Spinal cord (tissue), 10 donors: ENCODE measurements around the gene GSK3B. TPM values are rescaled to one million over a fixed set of nuclear protein-coding genes. Genes with fewer than 3 reads are reported as not detected.

Experiments
- DNase-seq, 6 donors: peaks; one replicate each; pipeline versions ENCODE4 v3.0.0 to v3.0.0-alpha.2; 2013 to 2015; ENCODE audit warnings: low spot score in 6 of 6, low read depth in 4 of 6
- H3K27ac ChIP-seq: one replicate; pipeline ENCODE4 v1.5.1; 2013; ENCODE audit warnings: low read depth, low read length, control low read depth
- H3K27me3 ChIP-seq: one replicate; pipeline ENCODE4 v1.6.1; 2013; ENCODE audit warnings: low read length; ENCODE audit not compliant: control insufficient read depth, insufficient read depth
- H3K36me3 ChIP-seq: one replicate; pipeline ENCODE4 v1.6.1; 2013; ENCODE audit warnings: low read length; ENCODE audit not compliant: control insufficient read depth, insufficient read depth
- H3K4me1 ChIP-seq: one replicate; pipeline ENCODE4 v1.6.1; 2013; ENCODE audit warnings: low read length; ENCODE audit not compliant: control insufficient read depth, insufficient read depth
- H3K4me3 ChIP-seq: one replicate; pipeline ENCODE4 v1.5.1; 2013; ENCODE audit warnings: low read depth, low read length, control low read depth
- H3K9me3 ChIP-seq: one replicate; pipeline ENCODE4 v1.6.1; 2013; ENCODE audit warnings: low read length; ENCODE audit not compliant: control insufficient read depth, insufficient read depth
- WGBS: methylation state at CpG from one replicate; pipeline ENCODE4 v1.1.5; 2013; ENCODE audit warnings: missing lambda C conversion rate; ENCODE audit not compliant: insufficient coverage; 5-methylcytosine and 5-hydroxymethylcytosine counted together
- polyA plus RNA-seq, 2 donors: library from polyadenylated mRNA; unstranded; fragments of 120-200 nt; gene quantifications; one replicate each; pipeline ENCODE4 v1.2.1, GENCODE V29; 2013; ENCODE audit not compliant: insufficient read length in 2 of 2
- total RNA-seq, 2 donors: library from RNA; depleted of rRNA in 1 of 2; stranded (reverse); fragments of 120-200 nt in 1 of 2; fragments of >200 nt in 1 of 2; gene quantifications; one replicate each; pipeline versions ENCODE4 v1.2.3 to v1.2.4, GENCODE V29; 2013 to 2014
- donor health status: healthy.

Gene GSK3B
- total and polyA plus RNA-seq, 4 donors: 53.3 to 113 (median 73.1) TPM

DNA sequence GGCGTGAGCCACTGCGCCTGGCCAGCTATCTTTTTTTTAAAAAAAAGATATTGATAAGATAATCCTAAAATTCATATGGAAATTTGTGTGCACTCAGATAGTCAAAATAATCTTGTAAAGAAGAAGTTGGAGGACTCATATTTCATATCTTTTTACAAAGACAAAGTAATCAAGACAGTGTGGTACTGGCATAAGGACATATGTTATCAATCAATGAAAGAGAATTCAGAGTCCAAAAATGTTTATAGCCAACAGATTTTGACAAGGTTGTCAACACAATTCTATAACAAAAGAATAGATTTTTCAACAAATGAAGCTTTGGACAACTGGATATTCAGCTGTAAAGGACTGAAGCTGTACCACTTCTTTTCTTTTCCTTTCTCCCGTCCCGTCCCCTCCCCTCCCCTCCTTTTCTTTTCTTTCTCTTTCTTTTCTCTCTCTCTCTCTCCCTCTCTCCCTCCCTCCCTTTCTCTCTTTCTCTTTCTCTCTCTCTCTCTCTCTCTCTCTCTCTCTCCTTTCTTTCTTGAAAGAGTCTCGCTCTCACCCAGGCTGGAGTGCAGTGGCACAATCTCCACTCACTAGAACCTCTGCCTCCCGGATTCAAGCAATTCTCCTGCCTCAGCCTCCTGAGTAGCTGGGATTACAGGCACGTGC, 126.8 kb downstream of the GSK3B start:
- H3K27me3 ChIP-seq: no peaks in the 10 kb centered on the region
- DNase-seq: no peak
- WGBS: 87% methylated on average over 3 of the region's 7 CpGs

DNA sequence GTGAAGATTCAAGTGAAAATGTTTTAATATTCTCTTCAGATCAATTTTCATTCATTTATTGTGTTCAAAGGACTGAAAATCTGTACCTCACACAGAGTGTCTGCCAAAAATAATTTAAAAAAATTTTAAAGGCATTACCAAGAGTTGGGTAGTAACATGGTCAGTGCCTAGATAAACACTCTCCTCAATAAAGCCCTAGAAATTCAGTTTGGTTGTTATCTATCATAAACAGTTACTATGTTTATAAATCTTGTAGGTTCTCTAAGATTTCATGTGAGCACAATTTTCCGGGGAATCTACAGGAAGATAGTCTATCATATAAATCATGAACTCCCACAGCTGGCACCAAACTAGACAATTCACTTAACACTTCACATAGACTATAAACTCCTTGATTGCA, 128.6 kb downstream of the GSK3B start:
- Histone ChIP-seq H3K36me3 (no peaks in the 10 kb centered on the region), H3K9me3 (peaks cover 6% of the 10 kb centered on the region), H3K4me3 (no peak overlapping the region), H3K4me1 (no peaks in the 10 kb centered on the region), H3K27ac (no peak overlapping the region), H3K27me3 (no peaks in the 10 kb centered on the region)
- DNase-seq: peak in 1 of 6 donors; percentile 13
- whole genome bisulfite sequencing: no CpG with 5 or more reads among the region's 1 CpG

More for the DNA sequence above, 126.8 kb downstream of the GSK3B start:
- Histone ChIP-seq H3K4me1 (no peaks in the 10 kb centered on the region), H3K4me3 (no peak overlapping the region), H3K9me3 (peaks cover 3% of the 10 kb centered on the region), H3K36me3 (no peaks in the 10 kb centered on the region), H3K27ac (no peak overlapping the region)

DNA sequence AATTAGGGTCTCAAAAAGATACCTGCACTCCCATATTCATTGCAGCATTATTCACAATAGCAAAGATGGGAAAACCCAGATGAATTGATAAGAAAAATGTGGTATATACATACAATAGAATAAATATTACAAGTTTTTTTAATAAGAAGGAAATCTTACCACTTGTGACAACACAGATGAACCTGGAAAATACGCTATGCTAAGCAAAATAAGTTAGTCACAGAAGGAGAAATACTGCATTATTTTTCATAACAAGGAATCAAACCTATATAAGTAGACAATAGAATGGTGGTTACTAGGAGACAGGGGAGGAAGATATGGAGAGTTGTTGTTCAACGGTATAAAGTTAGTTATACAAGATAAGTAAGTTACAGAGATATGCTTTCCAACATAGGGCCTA, 130.0 kb downstream of the GSK3B start:
- no peak for DNase-seq
- no CpG with 5 or more reads among the region's 2 CpGs for WGBS
- Histone ChIP-seq H3K36me3 (no peaks in the 10 kb centered on the region), H3K9me3 (peaks cover 6% of the 10 kb centered on the region), H3K4me3 (no peak overlapping the region), H3K4me1 (no peaks in the 10 kb centered on the region), H3K27ac (no peak overlapping the region), H3K27me3 (no peaks in the 10 kb centered on the region)

DNA sequence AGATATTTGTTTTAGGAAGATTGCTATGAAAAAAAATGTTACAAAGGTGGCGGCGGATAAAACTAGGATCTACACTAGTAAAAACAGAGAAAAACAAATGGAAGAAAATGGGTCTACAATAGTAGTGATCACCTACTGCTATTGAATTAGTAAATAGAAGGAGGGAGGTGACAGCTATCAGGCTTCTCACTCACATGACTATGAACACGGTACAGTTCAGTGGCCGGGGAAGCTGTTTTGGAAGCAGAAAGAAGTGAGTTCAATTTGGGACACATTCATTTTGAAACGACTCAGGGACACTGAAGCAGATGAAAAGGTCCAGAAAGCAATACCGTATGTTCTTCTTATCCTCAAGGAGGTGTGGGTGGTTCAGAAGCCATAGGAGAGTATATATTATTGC, 138.3 kb downstream of the GSK3B start:
- Histone ChIP-seq H3K36me3 (no peaks in the 10 kb centered on the region), H3K4me3 (no peak overlapping the region), H3K27ac (no peak overlapping the region), H3K4me1 (no peaks in the 10 kb centered on the region), H3K27me3 (no peaks in the 10 kb centered on the region), H3K9me3 (no peaks in the 10 kb centered on the region)
- 86% methylated on average over 3 of the region's 6 CpGs for WGBS
- no peak for DNase-seq

DNA sequence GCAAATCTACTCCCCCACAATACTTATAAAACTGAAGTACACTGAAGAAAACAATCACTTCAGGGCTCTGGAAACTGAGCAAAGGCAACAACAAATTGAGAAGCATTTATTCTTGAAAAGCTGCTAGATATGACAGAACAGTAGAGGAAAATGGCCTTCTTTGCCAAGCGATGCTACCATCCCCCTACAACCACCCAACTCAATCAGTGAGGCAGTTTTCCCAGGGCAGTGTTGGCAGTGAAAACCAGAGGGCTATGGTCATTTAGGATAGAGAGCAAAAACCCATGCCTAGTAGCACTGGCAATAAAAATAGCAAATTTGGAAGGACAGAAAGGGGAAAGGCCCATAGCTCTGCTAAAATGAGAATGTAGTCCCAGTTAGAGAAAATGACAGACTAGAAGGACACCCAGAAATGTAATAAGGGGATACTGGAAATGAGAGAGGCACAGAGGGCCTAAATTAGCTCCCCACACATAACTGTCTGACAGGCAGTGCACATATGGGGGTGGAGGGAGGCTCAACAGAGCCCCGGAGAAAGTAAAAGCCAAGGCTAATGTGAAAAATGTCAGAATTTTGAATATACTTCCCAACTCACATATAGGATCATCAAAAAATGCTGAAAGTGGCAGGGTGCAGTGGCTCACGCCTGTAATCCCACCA, 143.5 kb downstream of the GSK3B start:
- DNase-seq: peak in 1 of 6 donors; percentile 7
- H3K4me3 ChIP-seq: no peak overlapping the region
- WGBS: no CpG with 5 or more reads among the region's 3 CpGs

DNA sequence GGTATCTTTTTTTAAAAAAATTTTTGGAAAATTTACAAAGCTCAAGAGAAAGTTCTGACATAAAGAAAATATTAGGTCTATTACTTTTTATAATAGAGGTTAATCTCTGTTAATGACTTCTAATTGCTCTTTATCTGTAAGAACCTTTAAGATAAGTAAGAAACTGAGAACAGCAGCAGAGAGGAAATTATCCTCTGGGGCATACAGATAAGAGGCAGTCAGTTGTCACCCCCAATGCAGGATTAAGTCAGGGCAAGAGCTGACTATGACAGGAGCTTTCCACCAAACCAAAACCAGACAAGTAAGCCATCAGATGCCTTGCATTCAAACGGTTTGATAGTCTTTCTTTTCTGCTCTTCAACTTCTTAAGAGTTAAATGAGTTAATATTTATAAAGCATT, 149.0 kb downstream of the GSK3B start:
- WGBS: no CpG with 5 or more reads among the region's 1 CpG
- H3K36me3 ChIP-seq: no peaks in the 10 kb centered on the region
- H3K27me3 ChIP-seq: no peaks in the 10 kb centered on the region
- no peak overlapping the region for H3K4me3 ChIP-seq
- H3K27ac ChIP-seq: no peak overlapping the region
- H3K4me1 ChIP-seq: no peaks in the 10 kb centered on the region
- no peaks in the 10 kb centered on the region for H3K9me3 ChIP-seq
- DNase-seq: no peak

More for the DNA sequence above, 143.5 kb downstream of the GSK3B start:
- Histone ChIP-seq H3K27ac (no peak overlapping the region), H3K27me3 (no peaks in the 10 kb centered on the region), H3K36me3 (no peaks in the 10 kb centered on the region), H3K9me3 (no peaks in the 10 kb centered on the region), H3K4me1 (no peaks in the 10 kb centered on the region)

DNA sequence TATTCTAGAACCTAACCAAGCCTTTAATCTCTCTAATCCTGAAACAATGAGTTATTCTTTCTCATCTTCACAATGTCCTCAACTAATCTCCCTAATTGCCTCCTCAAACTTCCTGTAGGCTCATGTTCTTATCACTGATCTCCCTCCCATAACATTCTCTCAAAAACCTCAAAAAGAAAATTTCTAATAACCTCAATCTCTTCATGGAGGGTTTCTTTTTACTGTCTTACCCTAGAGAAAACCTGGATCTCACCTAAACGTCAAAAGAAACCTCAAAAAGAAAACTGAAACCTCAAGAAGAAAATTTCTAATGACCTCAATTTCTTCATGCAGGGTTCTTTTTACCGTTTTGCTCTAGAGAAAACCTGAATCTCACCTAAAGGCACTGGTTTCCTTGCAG, 150.2 kb downstream of the GSK3B start:
- H3K4me1 ChIP-seq: no peaks in the 10 kb centered on the region
- no peak overlapping the region for H3K4me3 ChIP-seq
- H3K9me3 ChIP-seq: no peaks in the 10 kb centered on the region
- no peak overlapping the region for H3K27ac ChIP-seq
- H3K27me3 ChIP-seq: no peaks in the 10 kb centered on the region
- no peaks in the 10 kb centered on the region for H3K36me3 ChIP-seq
- 92% methylated on average over 2 of the region's 2 CpGs for WGBS
- DNase-seq: no peak

DNA sequence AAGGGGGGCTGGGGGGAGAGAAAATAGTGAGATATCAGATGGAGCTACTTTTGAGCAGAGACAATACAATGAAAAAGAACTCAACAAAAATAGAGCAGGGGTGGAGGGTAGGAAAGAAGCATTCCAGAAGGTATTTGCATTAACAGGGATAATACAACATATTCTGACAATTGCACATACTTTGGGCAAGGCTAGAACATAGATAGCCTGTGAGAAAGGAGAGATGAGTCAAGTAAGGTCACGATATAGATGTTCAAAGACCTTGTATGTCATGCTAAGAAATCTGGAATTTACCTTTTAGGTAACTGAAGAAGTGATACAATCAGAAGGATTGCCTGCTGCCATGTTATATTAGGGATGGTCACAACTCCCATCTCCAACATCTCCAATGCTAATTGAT, 155.2 kb downstream of the GSK3B start:
- H3K27ac ChIP-seq: no peak overlapping the region
- H3K4me1 ChIP-seq: no peaks in the 10 kb centered on the region
- H3K4me3 ChIP-seq: no peak overlapping the region
- no peaks in the 10 kb centered on the region for H3K27me3 ChIP-seq
- H3K9me3 ChIP-seq: no peaks in the 10 kb centered on the region
- WGBS: no CpG with 5 or more reads among the region's 1 CpG
- DNase-seq: no peak
- no peaks in the 10 kb centered on the region for H3K36me3 ChIP-seq

DNA sequence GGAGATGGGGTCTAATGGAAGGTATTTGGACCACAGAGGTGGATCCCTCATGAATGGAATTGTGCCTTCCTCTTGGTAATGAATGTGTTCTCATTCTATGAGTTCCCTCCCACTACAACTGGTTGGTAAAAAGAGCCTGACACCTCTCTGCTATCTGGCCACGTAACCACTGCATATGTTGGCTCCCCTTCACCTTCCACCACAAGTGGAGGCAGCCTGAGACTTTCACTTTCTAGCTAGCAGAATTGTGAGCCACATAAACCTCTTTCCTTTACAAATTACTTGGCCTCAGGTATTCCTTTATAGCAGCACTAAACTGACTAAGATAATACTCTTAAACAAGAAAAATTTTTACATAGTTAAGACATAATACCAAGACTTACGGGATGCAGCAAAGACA, 157.0 kb downstream of the GSK3B start:
- WGBS: 100% methylated on average over 1 of the region's 2 CpGs
- no peaks in the 10 kb centered on the region for H3K36me3 ChIP-seq
- H3K27me3 ChIP-seq: no peaks in the 10 kb centered on the region
- no peaks in the 10 kb centered on the region for H3K4me1 ChIP-seq
- DNase-seq: no peak
- H3K27ac ChIP-seq: no peak overlapping the region
- no peaks in the 10 kb centered on the region for H3K9me3 ChIP-seq
- no peak overlapping the region for H3K4me3 ChIP-seq

DNA sequence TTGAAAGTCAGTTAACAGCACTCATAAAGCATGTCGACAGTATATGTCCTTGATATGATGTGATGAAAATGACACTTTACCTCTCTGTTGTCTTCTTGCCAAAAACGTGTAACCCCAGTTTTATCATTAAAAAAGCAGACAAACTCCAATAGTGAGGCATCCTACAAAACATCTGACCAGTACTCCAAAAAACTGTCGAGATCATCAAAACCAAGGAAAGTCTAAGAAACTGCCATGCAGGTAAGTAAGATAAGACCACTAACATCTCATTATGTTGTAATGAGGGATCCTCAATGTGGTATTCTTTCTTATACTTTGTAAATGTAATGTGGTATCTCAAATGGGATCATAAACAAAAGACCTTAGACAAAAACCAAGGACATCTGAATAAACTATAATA, 160.0 kb downstream of the GSK3B start:
- H3K9me3 ChIP-seq: no peaks in the 10 kb centered on the region
- no peak overlapping the region for H3K27ac ChIP-seq
- DNase-seq: no peak
- H3K36me3 ChIP-seq: no peaks in the 10 kb centered on the region
- WGBS: 100% methylated on average over 1 of the region's 3 CpGs
- H3K4me3 ChIP-seq: no peak overlapping the region
- no peaks in the 10 kb centered on the region for H3K27me3 ChIP-seq
- no peaks in the 10 kb centered on the region for H3K4me1 ChIP-seq
